H1 (cell line): ENCODE data around the gene MYO3A. TPM values are rescaled to one million over a fixed set of nuclear protein-coding genes. Genes with fewer than 3 reads are reported as not detected.

Source experiments
- CTCF ChIA-PET: fragments of 300-600 bp; sonication (Branson Sonifier 250); formaldehyde crosslinking; loops from one replicate; lab custom pipeline; 2021; ENCODE audit not compliant: partially characterized antibody; lab: Charles Lee
- POLR2A ChIA-PET: fragments of 300-600 bp; sonication (Branson Sonifier 250); formaldehyde crosslinking; loops from one replicate; lab custom pipeline; 2021; ENCODE audit warnings: inconsistent platforms; ENCODE audit not compliant: partially characterized antibody; lab: Charles Lee
- DNase-seq, 2 experiments: peaks; one replicate each; pipeline versions ENCODE4 v3.0.0 to v3.0.0-alpha.2; 2010 to 2022; ENCODE audit warnings: low spot score in 2 of 2, low read depth in 1 of 2, mixed read lengths in 1 of 2
- FAIRE-seq: peaks from 2 replicates; lab custom pipeline; 2011; peaks lifted over from hg19 to GRCh38; lab: Jason Lieb, UNC
- H2AFZ ChIP-seq: 2 replicates; pipeline ENCODE4 v1.8.1; 2012; ENCODE audit warnings: low read length, inconsistent platforms
- H2AK5ac ChIP-seq: 2 replicates; pipeline ENCODE4 v1.6.1; 2013; ENCODE audit warnings: low read depth, low read length
- H2BK120ac ChIP-seq: replicated peaks from 2 replicates; pipeline ENCODE3; 2013; ENCODE audit warnings: low read depth, low read length, inconsistent platforms
- H2BK12ac ChIP-seq: 2 replicates; pipeline ENCODE4 v1.6.1; 2013; ENCODE audit warnings: low read depth, low read length
- H2BK15ac ChIP-seq: 2 replicates; pipeline ENCODE4 v1.6.1; 2013; ENCODE audit warnings: low read length
- H2BK20ac ChIP-seq: 2 replicates; pipeline ENCODE4 v1.6.1; 2013; ENCODE audit warnings: low read length
- H2BK5ac ChIP-seq: 2 replicates; pipeline ENCODE4 v1.6.1; 2013; ENCODE audit warnings: low read depth, low read length
- H3K14ac ChIP-seq: 2 replicates; pipeline ENCODE4 v1.6.1; 2013; ENCODE audit warnings: inconsistent platforms; ENCODE audit not compliant: insufficient read length
- H3K18ac ChIP-seq: 2 replicates; pipeline ENCODE4 v1.6.1; 2013; ENCODE audit warnings: low read length; ENCODE audit errors: extremely low read depth
- H3K23ac ChIP-seq: 2 replicates; pipeline ENCODE4 v1.6.1; 2013; ENCODE audit warnings: inconsistent platforms; ENCODE audit not compliant: insufficient read length
- H3K23me2 ChIP-seq: 2 replicates; pipeline ENCODE4 v1.6.1; 2013; ENCODE audit warnings: low read depth, low read length
- H3K27ac ChIP-seq: 2 replicates; pipeline ENCODE4 v1.6.1; 2011; ENCODE audit warnings: low read depth, low read length, inconsistent platforms
- H3K27me3 ChIP-seq, 4 experiments: replicated peaks in 1 of 4; 1 replicate in 1 of 4; 2 replicates in 3 of 4; pipeline versions ENCODE4 v1.6.1 to v1.8.1; 2011 to 2013; ENCODE audit warnings: low read length in 3 of 4, mild to moderate bottlenecking in 3 of 4, inconsistent platforms in 2 of 4, mixed read lengths in 2 of 4, moderate library complexity in 1 of 4; ENCODE audit not compliant: control insufficient read depth in 3 of 4, insufficient read depth in 3 of 4; ENCODE audit errors: extremely low read depth in 1 of 4
- H3K36me3 ChIP-seq, 4 experiments: 2 replicates each; pipeline versions ENCODE4 v1.6.1 to v1.8.1; 2011 to 2013; ENCODE audit warnings: mild to moderate bottlenecking in 4 of 4, low read length in 3 of 4, moderate library complexity in 2 of 4, control low read depth in 1 of 4, inconsistent platforms in 1 of 4; ENCODE audit not compliant: insufficient read depth in 4 of 4, control insufficient read depth in 2 of 4
- H3K4ac ChIP-seq: replicated peaks from 2 replicates; pipeline ENCODE3; 2013; ENCODE audit warnings: low read length, low read depth, mixed read lengths, inconsistent platforms; ENCODE audit not compliant: insufficient read length
- H3K4me1 ChIP-seq, 4 experiments: replicated peaks in 1 of 4; 1 replicate in 1 of 4; 2 replicates in 3 of 4; pipeline versions ENCODE4 v1.6.1 to v1.8.1; 2011 to 2013; ENCODE audit warnings: low read length in 3 of 4, inconsistent platforms in 2 of 4, mixed read lengths in 1 of 4; ENCODE audit not compliant: insufficient read depth in 4 of 4, control insufficient read depth in 3 of 4
- H3K4me2 ChIP-seq, 2 experiments: 2 replicates each; pipeline versions ENCODE4 v1.6.1 to v1.8.1; 2011 to 2013; ENCODE audit warnings: low read depth in 2 of 2, low read length in 2 of 2, control low read depth in 1 of 2, inconsistent platforms in 1 of 2, mild to moderate bottlenecking in 1 of 2; ENCODE audit not compliant: insufficient read depth in 1 of 2
- H3K4me3 ChIP-seq, 4 experiments: fragments of 200-600, 300-600 bp in 1 of 4; sonication (generic), shearing (Covaris generic), sonication (Bioruptor Twin) in 1 of 4; 2 replicates each; pipeline versions ENCODE4 v1.5.1 to v1.8.1; 2011 to 2016; ENCODE audit warnings: low read length in 4 of 4, low read depth in 3 of 4, control low read depth in 2 of 4, inconsistent platforms in 2 of 4, mild to moderate bottlenecking in 2 of 4, mixed read lengths in 1 of 4, moderate library complexity in 1 of 4; ENCODE audit not compliant: insufficient read depth in 2 of 4; ENCODE audit errors: extremely low read depth in 1 of 4
- H3K56ac ChIP-seq: replicated peaks from 2 replicates; pipeline ENCODE3; 2013; ENCODE audit warnings: low read depth, mild to moderate bottlenecking, mixed read lengths, low read length, inconsistent platforms; ENCODE audit not compliant: insufficient read length
- H3K79me1 ChIP-seq: 2 replicates; pipeline ENCODE4 v1.6.1; 2013; ENCODE audit warnings: low read depth, low read length, control low read depth
- H3K79me2 ChIP-seq, 2 experiments: 2 replicates each; pipeline versions ENCODE4 v1.6.1 to v1.8.1; 2012 to 2013; ENCODE audit warnings: low read length in 2 of 2, mild to moderate bottlenecking in 2 of 2, inconsistent platforms in 1 of 2; ENCODE audit not compliant: insufficient read depth in 2 of 2, control insufficient read depth in 1 of 2
- H3K9ac ChIP-seq, 4 experiments: replicated peaks in 1 of 4; 1 replicate in 1 of 4; 2 replicates in 3 of 4; pipeline versions ENCODE4 v1.6.1 to v1.8.1; 2011 to 2013; ENCODE audit warnings: low read depth in 3 of 4, low read length in 3 of 4, control low read depth in 2 of 4, mild to moderate bottlenecking in 2 of 4, moderate library complexity in 2 of 4, inconsistent platforms in 1 of 4; ENCODE audit errors: extremely low read depth in 1 of 4
- H3K9me3 ChIP-seq, 2 experiments: 2 replicates each; pipeline versions ENCODE4 v1.6.1 to v1.8.1; 2012 to 2013; ENCODE audit warnings: mild to moderate bottlenecking in 2 of 2, moderate library complexity in 2 of 2, control low read depth in 1 of 2, inconsistent platforms in 1 of 2, low read depth in 1 of 2, low read length in 1 of 2, mixed read lengths in 1 of 2; ENCODE audit not compliant: insufficient read depth in 2 of 2
- H4K20me1 ChIP-seq, 2 experiments: replicated peaks in 1 of 2; 2 replicates each; pipeline versions ENCODE3 to v1.8.1; 2011 to 2013; ENCODE audit warnings: inconsistent platforms in 2 of 2, low read length in 2 of 2, mild to moderate bottlenecking in 1 of 2; ENCODE audit not compliant: insufficient read depth in 2 of 2, control insufficient read depth in 1 of 2
- H4K5ac ChIP-seq: 2 replicates; pipeline ENCODE4 v1.6.1; 2013; ENCODE audit warnings: low read length, low read depth, mixed read lengths, inconsistent platforms; ENCODE audit not compliant: insufficient read length
- H4K8ac ChIP-seq: 2 replicates; pipeline ENCODE4 v1.8.0; 2013; ENCODE audit warnings: mild to moderate bottlenecking, moderate library complexity, low read length, inconsistent platforms; ENCODE audit not compliant: insufficient read depth; ENCODE audit errors: extremely low read depth
- H4K91ac ChIP-seq: replicated peaks from 2 replicates; pipeline ENCODE3; 2013; ENCODE audit warnings: low read length, mixed read lengths, inconsistent platforms; ENCODE audit not compliant: insufficient read length
- BACH1 ChIP-seq: IDR thresholded peaks from 2 replicates; pipeline ENCODE4 v1.6.1; 2012; ENCODE audit warnings: low read length, improper control_type of control experiment
- CEBPB ChIP-seq: IDR thresholded peaks from 2 replicates; pipeline ENCODE4 v1.6.1; 2012; ENCODE audit warnings: low read depth, low read length
- CHD2 ChIP-seq: IDR thresholded peaks from 2 replicates; pipeline ENCODE4 v1.6.1; 2012; ENCODE audit warnings: low read length, improper control_type of control experiment
- CREB1 ChIP-seq: IDR thresholded peaks from 2 replicates; pipeline ENCODE4 v1.6.1; 2012; ENCODE audit warnings: inconsistent platforms
- EGR1 ChIP-seq: IDR thresholded peaks from 2 replicates; pipeline ENCODE4 v1.6.1; 2011; ENCODE audit warnings: low read depth, low read length, borderline replicate concordance
- EZH2 ChIP-seq: fragments of 200-600 bp; sonication (generic); IDR thresholded peaks from 2 replicates; pipeline ENCODE4 v1.7.1; 2012; ENCODE audit warnings: low read depth, mild to moderate bottlenecking, moderate library complexity, low read length, inconsistent platforms; ENCODE audit not compliant: severe bottlenecking
- GABPA ChIP-seq: IDR thresholded peaks from 2 replicates; pipeline ENCODE4 v1.6.1; 2011; ENCODE audit warnings: mild to moderate bottlenecking, low read length, moderate library complexity, borderline replicate concordance; ENCODE audit not compliant: insufficient read depth
- JUN ChIP-seq: IDR thresholded peaks from 2 replicates; pipeline ENCODE4 v1.6.1; 2011; ENCODE audit warnings: low read depth, mild to moderate bottlenecking, improper control_type of control experiment, low read length
- KDM1A ChIP-seq: fragments of 200-600, 300-600 bp; sonication (generic); IDR thresholded peaks from 2 replicates; pipeline ENCODE4 v1.7.1; 2016; ENCODE audit warnings: mild to moderate bottlenecking, low read length, borderline replicate concordance
- NANOG ChIP-seq: IDR thresholded peaks from 2 replicates; pipeline ENCODE4 v1.6.1; 2011; ENCODE audit warnings: low read length, low read depth, mild to moderate bottlenecking, inconsistent platforms; ENCODE audit not compliant: insufficient read depth, poor library complexity, severe bottlenecking
- NRF1 ChIP-seq: IDR thresholded peaks from 2 replicates; pipeline ENCODE4 v1.6.1; 2011; ENCODE audit warnings: mild to moderate bottlenecking, low read depth, low read length, improper control_type of control experiment
- RXRA ChIP-seq: IDR thresholded peaks from 2 replicates; pipeline ENCODE4 v1.6.1; 2011; ENCODE audit warnings: low read depth, mild to moderate bottlenecking, low read length, moderate library complexity; ENCODE audit not compliant: insufficient read depth
- USF2 ChIP-seq: IDR thresholded peaks from 2 replicates; pipeline ENCODE4 v1.6.1; 2011; ENCODE audit warnings: low read length, improper control_type of control experiment
- WGBS, 2 experiments: shearing (Covaris generic) in 1 of 2; methylation state at CpG; one replicate each; pipeline versions ENCODE4 v1.1.6 to v1.1.7; 2013 to 2015; ENCODE audit warnings: low lambda C conversion rate in 2 of 2, mixed read lengths in 2 of 2, inconsistent platforms in 1 of 2, low coverage in 1 of 2, missing lambda C conversion rate in 1 of 2; ENCODE audit not compliant: insufficient replicate concordance in 2 of 2, insufficient coverage in 1 of 2, insufficient read length in 1 of 2; ENCODE audit errors: extremely low coverage in 1 of 2, missing lambda C conversion rate in 1 of 2; 5-methylcytosine and 5-hydroxymethylcytosine counted together
- polyA plus RNA-seq, 7 experiments: library from polyadenylated mRNA; depleted of rRNA in 3 of 7; stranded (reverse) in 5 of 7; unstranded in 2 of 7; fragments of >200 nt in 5 of 7; fragments of 200-250 nt in 2 of 7; gene quantifications; 1 replicate in 5 of 7; 2 replicates in 1 of 7; 4 replicates in 1 of 7; pipeline versions ENCODE4 v1.2.1 to v1.2.3, GENCODE V29; 2011 to 2013; ENCODE audit warnings: missing spikeins in 2 of 7, mixed read lengths in 2 of 7
- total RNA-seq: library from RNA; stranded (reverse); fragmentation: NEBNext Ultra II Directional; extraction: Animal tissue kit (Norgen Biotek cat#: 25700); gene quantifications from 2 replicates; pipeline ENCODE4 v1.2.1, GENCODE V29; 2021
- TF ChIP-seq, protein P1 (sequence below): IDR thresholded peaks from 2 replicates; pipeline ENCODE4 v1.6.1; 2011; ENCODE audit warnings: low read depth, mild to moderate bottlenecking, low read length; ENCODE audit not compliant: insufficient read depth

Gene MYO3A
- total and polyA plus RNA-seq, 2 of the 8 experiments (the other 6 are each of a cell fraction or from before 2014, with no cell fraction given), result 3.9 to 5.3 TPM

- no peak overlapping the region for H2BK20ac ChIP-seq
- H3K9me3 ChIP-seq, result no peaks in the 10 kb centered on the region
- no peak for DNase-seq
- no peak overlapping the region for H2BK15ac ChIP-seq
- H3K4me1 ChIP-seq, result peaks cover 0 to 6% (median 1%) of the 10 kb centered on the region in 4 experiments; a peak in 3 of 7 replicates
- H2AK5ac ChIP-seq, result no peak overlapping the region
- H2AFZ ChIP-seq, result no peak overlapping the region
- H3K4me3 ChIP-seq, result no peak overlapping the region
- H3K9ac ChIP-seq, result no peak overlapping the region
- no peak overlapping the region for H3K4ac ChIP-seq
- no peak overlapping the region for H3K27ac ChIP-seq
- no peak overlapping the region for H4K8ac ChIP-seq
- WGBS, 2 experiments, result 62% methylated on average over 3 of the region's 3 CpGs; no CpG with 5 or more reads in 1 of the 2 experiments
- no peaks in the 10 kb centered on the region for H3K79me2 ChIP-seq
- FAIRE-seq, result no peak
- H4K91ac ChIP-seq, result no peak overlapping the region
- H3K27me3 ChIP-seq, result no peaks in the 10 kb centered on the region
- ChIA-PET POLR2A (no interaction called here), CTCF (no interaction called here)
- H3K79me1 ChIP-seq, result no peaks in the 10 kb centered on the region
- H3K18ac ChIP-seq, result no peak overlapping the region
- H3K23ac ChIP-seq, result no peak overlapping the region
- H2BK12ac ChIP-seq, result no peak overlapping the region
- no peak overlapping the region for H3K14ac ChIP-seq
- no peak overlapping the region for H4K5ac ChIP-seq
- H3K23me2 ChIP-seq, result no peaks in the 10 kb centered on the region
- no peak overlapping the region for H2BK120ac ChIP-seq
- no peaks in the 10 kb centered on the region for H3K36me3 ChIP-seq
- no peak overlapping the region for H3K56ac ChIP-seq
- H4K20me1 ChIP-seq, result no peaks in the 10 kb centered on the region
- H2BK5ac ChIP-seq, result no peak overlapping the region
- H3K4me2 ChIP-seq, result no peak overlapping the region
- TF ChIP-seq CEBPB (no peak), EGR1 (no peak), EZH2 (no peak), USF2 (no peak), GABPA (no peak), CREB1 (no peak), RXRA (no peak), CHD2 (no peak), NRF1 (no peak), JUN (no peak), KDM1A (no peak), NANOG (no peak), BACH1 (no peak)
- TF ChIP-seq, protein P1, sequence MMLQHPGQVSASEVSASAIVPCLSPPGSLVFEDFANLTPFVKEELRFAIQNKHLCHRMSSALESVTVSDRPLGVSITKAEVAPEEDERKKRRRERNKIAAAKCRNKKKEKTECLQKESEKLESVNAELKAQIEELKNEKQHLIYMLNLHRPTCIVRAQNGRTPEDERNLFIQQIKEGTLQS, result no peak
Observed at GRCh38 chr10:26029858-26030257, 95.8 kb downstream of the MYO3A start.
